Activated CD8-positive, alpha-beta memory T cell treated with anti-CD3 and anti-CD28 coated beads, Interleukin-2, amount 50 U/mL, for 48 hours (primary cell): ENCODE data around the gene ZNF462.
A peak's percentile ranks its signal among the peaks of the same experiment; 100 is the strongest.

Source experiments
- DNase-seq: peaks from one replicate; pipeline ENCODE4 v3.0.0-alpha.2; 2020

ZNF462 gene

GRCh38 chr9:107024193-107024592 is 161.2 kb downstream of the ZNF462 start:
- DNase-seq, result no peak

- DNase-seq, result no peak
Observed at GRCh38 chr9:107025260-107026035, 162.5 kb downstream of the ZNF462 start.

- no peak for DNase-seq
Observed at GRCh38 chr9:107029146-107029545, 166.2 kb downstream of the ZNF462 start.

GRCh38 chr9:107033966-107034365 is 171.0 kb downstream of the ZNF462 start:
- DNase-seq, result no peak

GRCh38 chr9:107034831-107035230 is 171.9 kb downstream of the ZNF462 start:
- DNase-seq, result no peak

- no peak for DNase-seq
Observed at GRCh38 chr9:107036367-107036766, 173.4 kb downstream of the ZNF462 start.

- no peak for DNase-seq
Observed at GRCh38 chr9:107039542-107039941, 176.6 kb downstream of the ZNF462 start.

- no peak for DNase-seq
Observed at GRCh38 chr9:107042606-107043005, 179.6 kb downstream of the ZNF462 start.

- no peak for DNase-seq
Observed at GRCh38 chr9:107043886-107044285, 180.9 kb downstream of the ZNF462 start.

GRCh38 chr9:107044872-107045271 is 181.9 kb downstream of the ZNF462 start:
- peak; percentile 51 for DNase-seq

- no peak for DNase-seq
Observed at GRCh38 chr9:107046692-107047091, 183.7 kb downstream of the ZNF462 start.

GRCh38 chr9:107049046-107049802 is 186.3 kb downstream of the ZNF462 start:
- DNase-seq, result no peak

GRCh38 chr9:107049803-107050184 is 186.8 kb downstream of the ZNF462 start:
- no peak for DNase-seq

- DNase-seq, result no peak
Observed at GRCh38 chr9:107051392-107051791, 188.4 kb downstream of the ZNF462 start.

- no peak for DNase-seq
Observed at GRCh38 chr9:107054146-107054545, 191.2 kb downstream of the ZNF462 start.

GRCh38 chr9:107059220-107059619 is 196.3 kb downstream of the ZNF462 start:
- no peak for DNase-seq

GRCh38 chr9:107060062-107060461 is 197.1 kb downstream of the ZNF462 start:
- no peak for DNase-seq
